HepG2 (cell line): Measurements from ENCODE around the gene MIDN. TPM values are rescaled to one million over a fixed set of nuclear protein-coding genes. Genes with fewer than 3 reads are reported as not detected.

Experiments
- ARHGAP35 ChIP-seq: sonication (generic); formaldehyde crosslinking; IDR thresholded peaks from 2 replicates; pipeline ENCODE4 v1.9.0; 2022; ENCODE audit warnings: mild to moderate bottlenecking, inconsistent platforms, moderate library complexity, missing genetic modification reagents, borderline replicate concordance
- CAMTA2 ChIP-seq: sonication (generic); formaldehyde crosslinking; IDR thresholded peaks from 2 replicates; pipeline ENCODE4 v1.4.0; 2020; ENCODE audit warnings: mild to moderate bottlenecking, missing genetic modification reagents, borderline replicate concordance
- HES4 ChIP-seq: sonication (generic); formaldehyde crosslinking; IDR thresholded peaks from 2 replicates; pipeline ENCODE4 v1.9.0; 2021; ENCODE audit warnings: mild to moderate bottlenecking, missing genetic modification reagents, borderline replicate concordance
- HMGA1 ChIP-seq: sonication (generic); formaldehyde crosslinking; conservative IDR thresholded peaks from 2 replicates; pipeline ENCODE4 v1.4.0; 2020; ENCODE audit warnings: missing genetic modification reagents
- MAFF ChIP-seq: IDR thresholded peaks from 2 replicates; pipeline ENCODE4 v1.6.1; 2011; ENCODE audit warnings: low read depth, low read length, improper control_type of control experiment
- MXI1 ChIP-seq: IDR thresholded peaks from 3 replicates; pipeline ENCODE4 v1.6.1; 2012; ENCODE audit warnings: low read depth, low read length, inconsistent platforms, borderline replicate concordance
- PAX8 ChIP-seq: sonication (generic); formaldehyde crosslinking; IDR thresholded peaks from 2 replicates; pipeline ENCODE4 v1.8.0; 2022; ENCODE audit warnings: mild to moderate bottlenecking, missing genetic modification reagents, borderline replicate concordance
- SP5 ChIP-seq: IDR thresholded peaks from 2 replicates; pipeline ENCODE4 v1.6.1; 2016; ENCODE audit warnings: low read depth, borderline replicate concordance
- ZNF230 ChIP-seq: sonication (generic); formaldehyde crosslinking; IDR thresholded peaks from 2 replicates; pipeline ENCODE4 v1.4.0; 2020; ENCODE audit warnings: mild to moderate bottlenecking, missing genetic modification reagents
- ZNF24 ChIP-seq: fragments of 450-650 bp; IDR thresholded peaks from 2 replicates; pipeline ENCODE4 v1.6.1; 2017; ENCODE audit warnings: antibody characterized with exemption, mild to moderate bottlenecking
- ZNF34 ChIP-seq: sonication (generic); formaldehyde crosslinking; IDR thresholded peaks from 2 replicates; pipeline ENCODE4 v1.4.0; 2020; ENCODE audit warnings: mild to moderate bottlenecking, missing genetic modification reagents, borderline replicate concordance
- ZNF460 ChIP-seq: sonication (generic); formaldehyde crosslinking; IDR thresholded peaks from 2 replicates; pipeline ENCODE4 v1.5.1; 2020; ENCODE audit warnings: missing genetic modification reagents, mild to moderate bottlenecking, borderline replicate concordance
- ZNF572 ChIP-seq: sonication (generic); formaldehyde crosslinking; IDR thresholded peaks from 2 replicates; pipeline ENCODE4 v1.5.1; 2020; ENCODE audit warnings: mild to moderate bottlenecking, missing genetic modification reagents
- ZZZ3 ChIP-seq: sonication (generic); formaldehyde crosslinking; IDR thresholded peaks from 2 replicates; pipeline ENCODE4 v1.4.0; 2020; ENCODE audit warnings: missing genetic modification reagents, mild to moderate bottlenecking, borderline replicate concordance
- polyA plus RNA-seq, 8 experiments: library from polyadenylated mRNA; depleted of rRNA in 3 of 8; stranded (reverse) in 7 of 8; unstranded in 1 of 8; fragments of >200 nt; fragmentation: Illumina TruSeq in 4 of 8; extraction: Trizol in 4 of 8; gene quantifications; 2 replicates each; pipeline versions ENCODE4 v1.2.1 to v1.2.3, GENCODE V29; 2011 to 2016; ENCODE audit warnings: low read depth in 4 of 8, missing spikeins in 1 of 8, mixed read lengths in 1 of 8; ENCODE audit not compliant: insufficient read depth in 1 of 8
- total RNA-seq, 5 experiments: library from RNA; depleted of rRNA; stranded (reverse); fragments of >200 nt; fragmentation: Illumina TruSeq; extraction: Trizol; gene quantifications; 2 replicates each; pipeline ENCODE4 v1.2.3, GENCODE V29; 2016; ENCODE audit warnings: low read depth in 1 of 5
- TF ChIP-seq, protein P1 (sequence below): sonication (generic); formaldehyde crosslinking; IDR thresholded peaks from 2 replicates; pipeline ENCODE4 v1.4.0; 2020; ENCODE audit warnings: missing genetic modification reagents
- TF ChIP-seq, protein P2 (sequence below): IDR thresholded peaks from 2 replicates; pipeline ENCODE4 v1.6.1; 2016; ENCODE audit warnings: missing compliant biosample characterization, missing genetic modification reagents, borderline replicate concordance
- TF ChIP-seq, protein P3 (sequence below): sonication (generic); formaldehyde crosslinking; IDR thresholded peaks from 2 replicates; pipeline ENCODE4 v1.5.0; 2020; ENCODE audit warnings: mild to moderate bottlenecking, missing genetic modification reagents
- TF ChIP-seq, protein P4 (sequence below): sonication (generic); formaldehyde crosslinking; IDR thresholded peaks from 2 replicates; pipeline ENCODE4 v1.4.0; 2020; ENCODE audit warnings: mild to moderate bottlenecking, missing genetic modification reagents, borderline replicate concordance
- TF ChIP-seq, protein P5 (sequence below): conservative IDR thresholded peaks from 2 replicates; pipeline ENCODE4 v1.6.1; 2018; ENCODE audit warnings: missing genetic modification reagents

MIDN gene
- total and polyA plus RNA-seq, 2 of the 13 experiments (the other 11 are each of a cell fraction or from before 2014, with no cell fraction given): 8.4 to 18.0 TPM

DNA sequence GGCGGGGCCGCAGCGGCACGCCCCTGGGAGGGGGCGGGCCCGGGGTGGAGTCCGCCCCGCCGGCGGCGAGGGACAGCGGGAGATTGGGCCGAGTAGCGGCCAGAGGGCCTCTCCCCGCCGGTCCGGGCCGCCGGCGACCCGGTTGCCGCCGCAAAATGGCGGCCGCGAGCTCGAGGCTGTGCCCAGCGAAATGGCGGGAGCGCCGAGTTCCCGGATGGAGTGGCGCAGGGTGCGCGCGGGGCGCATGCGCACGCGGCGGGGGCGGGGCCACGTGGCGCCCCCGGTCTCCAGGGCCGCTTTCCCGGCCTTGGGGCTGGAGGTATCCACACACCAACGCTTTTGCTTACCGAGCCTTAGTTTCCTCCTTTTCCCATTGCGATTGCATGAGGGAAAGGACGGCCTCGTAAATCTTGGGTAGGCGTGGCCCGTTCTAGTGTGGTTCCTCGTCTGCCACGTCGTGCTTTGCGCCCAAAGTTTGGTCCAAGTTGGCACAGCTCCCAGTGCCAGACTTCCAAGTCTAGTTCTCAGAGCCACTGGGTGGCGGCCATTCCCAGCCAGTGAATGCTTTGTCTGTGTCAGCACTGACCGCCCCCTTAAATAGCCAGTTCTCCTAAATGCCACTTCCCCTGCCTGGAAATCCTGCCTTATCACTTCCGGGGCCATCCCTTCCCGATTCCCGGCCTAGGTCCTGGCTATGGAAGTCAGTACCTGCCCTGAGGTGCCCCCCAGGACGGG lies 21.3 kb downstream of the MIDN start (continued):
- TF ChIP-seq ZNF460 (CRISPR knock-in tag) (no peak), ZNF34 (CRISPR knock-in tag) (0 out of 2 replicates have a peak, but pooled peaks have one; percentile 67), ARHGAP35 (CRISPR knock-in tag) (no peak), SP5 (CRISPR knock-in tag) (no peak; the same call in 1 of the 2 replicates), PAX8 (CRISPR knock-in tag) (0 out of 2 replicates have a peak, but pooled peaks have one; percentile 41), HES4 (CRISPR knock-in tag) (peak; percentile 52; the same call in 1 of the 2 replicates), ZNF24 (0 out of 2 replicates have a peak, but pooled peaks have one; percentile 9), HMGA1 (CRISPR knock-in tag) (no peak), ZZZ3 (0 out of 2 replicates have a peak, but pooled peaks have one; percentile 15), ZNF230 (CRISPR knock-in tag) (peak; percentile 40; the same call in 1 of the 2 replicates), CAMTA2 (CRISPR knock-in tag) (no peak), MAFF (no peak), ZNF572 (CRISPR knock-in tag) (peak; percentile 87; the same call in 1 of the 2 replicates), MXI1 (peak; percentile 85; the same call in 2 of the 3 replicates)
- TF ChIP-seq, protein P1, sequence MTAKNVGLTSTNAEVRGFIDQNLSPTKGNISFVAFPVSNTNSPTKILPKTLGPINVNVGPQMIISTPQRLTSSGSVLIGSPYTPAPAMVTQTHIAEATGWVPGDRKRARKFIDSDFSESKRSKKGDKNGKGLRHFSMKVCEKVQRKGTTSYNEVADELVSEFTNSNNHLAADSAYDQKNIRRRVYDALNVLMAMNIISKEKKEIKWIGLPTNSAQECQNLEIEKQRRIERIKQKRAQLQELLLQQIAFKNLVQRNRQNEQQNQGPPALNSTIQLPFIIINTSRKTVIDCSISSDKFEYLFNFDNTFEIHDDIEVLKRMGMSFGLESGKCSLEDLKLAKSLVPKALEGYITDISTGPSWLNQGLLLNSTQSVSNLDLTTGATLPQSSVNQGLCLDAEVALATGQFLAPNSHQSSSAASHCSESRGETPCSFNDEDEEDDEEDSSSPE (CRISPR knock-in tag): peak; percentile 94
- TF ChIP-seq, protein P2, sequence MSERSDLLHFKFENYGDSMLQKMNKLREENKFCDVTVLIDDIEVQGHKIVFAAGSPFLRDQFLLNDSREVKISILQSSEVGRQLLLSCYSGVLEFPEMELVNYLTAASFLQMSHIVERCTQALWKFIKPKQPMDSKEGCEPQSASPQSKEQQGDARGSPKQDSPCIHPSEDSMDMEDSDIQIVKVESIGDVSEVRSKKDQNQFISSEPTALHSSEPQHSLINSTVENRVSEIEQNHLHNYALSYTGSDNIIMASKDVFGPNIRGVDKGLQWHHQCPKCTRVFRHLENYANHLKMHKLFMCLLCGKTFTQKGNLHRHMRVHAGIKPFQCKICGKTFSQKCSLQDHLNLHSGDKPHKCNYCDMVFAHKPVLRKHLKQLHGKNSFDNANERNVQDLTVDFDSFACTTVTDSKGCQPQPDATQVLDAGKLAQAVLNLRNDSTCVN (CRISPR knock-in tag): no peak; the same call in 1 of the 2 replicates
- TF ChIP-seq, protein P3, sequence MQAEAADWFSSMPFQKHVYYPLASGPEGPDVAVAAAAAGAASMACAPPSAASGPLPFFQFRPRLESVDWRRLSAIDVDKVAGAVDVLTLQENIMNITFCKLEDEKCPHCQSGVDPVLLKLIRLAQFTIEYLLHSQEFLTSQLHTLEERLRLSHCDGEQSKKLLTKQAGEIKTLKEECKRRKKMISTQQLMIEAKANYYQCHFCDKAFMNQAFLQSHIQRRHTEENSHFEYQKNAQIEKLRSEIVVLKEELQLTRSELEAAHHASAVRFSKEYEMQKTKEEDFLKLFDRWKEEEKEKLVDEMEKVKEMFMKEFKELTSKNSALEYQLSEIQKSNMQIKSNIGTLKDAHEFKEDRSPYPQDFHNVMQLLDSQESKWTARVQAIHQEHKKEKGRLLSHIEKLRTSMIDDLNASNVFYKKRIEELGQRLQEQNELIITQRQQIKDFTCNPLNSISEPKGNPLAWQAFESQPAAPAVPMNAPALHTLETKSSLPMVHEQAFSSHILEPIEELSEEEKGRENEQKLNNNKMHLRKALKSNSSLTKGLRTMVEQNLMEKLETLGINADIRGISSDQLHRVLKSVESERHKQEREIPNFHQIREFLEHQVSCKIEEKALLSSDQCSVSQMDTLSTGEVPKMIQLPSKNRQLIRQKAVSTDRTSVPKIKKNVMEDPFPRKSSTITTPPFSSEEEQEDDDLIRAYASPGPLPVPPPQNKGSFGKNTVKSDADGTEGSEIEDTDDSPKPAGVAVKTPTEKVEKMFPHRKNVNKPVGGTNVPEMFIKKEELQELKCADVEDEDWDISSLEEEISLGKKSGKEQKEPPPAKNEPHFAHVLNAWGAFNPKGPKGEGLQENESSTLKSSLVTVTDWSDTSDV (CRISPR knock-in tag): peak; percentile 23; the same call in 1 of the 2 replicates
- TF ChIP-seq, protein P4, sequence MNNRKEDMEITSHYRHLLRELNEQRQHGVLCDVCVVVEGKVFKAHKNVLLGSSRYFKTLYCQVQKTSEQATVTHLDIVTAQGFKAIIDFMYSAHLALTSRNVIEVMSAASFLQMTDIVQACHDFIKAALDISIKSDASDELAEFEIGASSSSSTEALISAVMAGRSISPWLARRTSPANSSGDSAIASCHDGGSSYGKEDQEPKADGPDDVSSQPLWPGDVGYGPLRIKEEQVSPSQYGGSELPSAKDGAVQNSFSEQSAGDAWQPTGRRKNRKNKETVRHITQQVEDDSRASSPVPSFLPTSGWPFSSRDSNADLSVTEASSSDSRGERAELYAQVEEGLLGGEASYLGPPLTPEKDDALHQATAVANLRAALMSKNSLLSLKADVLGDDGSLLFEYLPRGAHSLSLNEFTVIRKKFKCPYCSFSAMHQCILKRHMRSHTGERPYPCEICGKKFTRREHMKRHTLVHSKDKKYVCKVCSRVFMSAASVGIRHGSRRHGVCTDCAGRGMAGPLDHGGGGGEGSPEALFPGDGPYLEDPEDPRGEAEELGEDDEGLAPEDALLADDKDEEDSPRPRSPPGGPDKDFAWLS (CRISPR knock-in tag): no peak
- TF ChIP-seq, protein P5, sequence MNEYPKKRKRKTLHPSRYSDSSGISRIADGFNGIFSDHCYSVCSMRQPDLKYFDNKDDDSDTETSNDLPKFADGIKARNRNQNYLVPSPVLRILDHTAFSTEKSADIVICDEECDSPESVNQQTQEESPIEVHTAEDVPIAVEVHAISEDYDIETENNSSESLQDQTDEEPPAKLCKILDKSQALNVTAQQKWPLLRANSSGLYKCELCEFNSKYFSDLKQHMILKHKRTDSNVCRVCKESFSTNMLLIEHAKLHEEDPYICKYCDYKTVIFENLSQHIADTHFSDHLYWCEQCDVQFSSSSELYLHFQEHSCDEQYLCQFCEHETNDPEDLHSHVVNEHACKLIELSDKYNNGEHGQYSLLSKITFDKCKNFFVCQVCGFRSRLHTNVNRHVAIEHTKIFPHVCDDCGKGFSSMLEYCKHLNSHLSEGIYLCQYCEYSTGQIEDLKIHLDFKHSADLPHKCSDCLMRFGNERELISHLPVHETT (CRISPR knock-in tag): peak; percentile 42; the same call in 1 of the 2 replicates
